KMS-11 (cell line): ENCODE results near the gene HTR6.

Source experiments
- H2AFZ ChIP-seq: fragments of 200-600 bp; sonication (generic); 2 replicates; pipeline ENCODE4 v1.6.1; 2016; ENCODE audit warnings: antibody characterized with exemption, mixed run types, low read depth
- H3K27ac ChIP-seq: fragments of 200-600 bp; sonication (generic); 2 replicates; pipeline ENCODE4 v1.6.1; 2016; ENCODE audit warnings: mild to moderate bottlenecking, mixed run types
- H3K27me3 ChIP-seq: fragments of 200-600 bp; sonication (generic); 2 replicates; pipeline ENCODE4 v1.6.1; 2017; ENCODE audit warnings: mild to moderate bottlenecking, low read depth, mixed run types, moderate library complexity; ENCODE audit not compliant: insufficient read depth
- H3K36me3 ChIP-seq: fragments of 200-600 bp; sonication (generic); 2 replicates; pipeline ENCODE4 v1.6.1; 2017; ENCODE audit warnings: mild to moderate bottlenecking, mixed run types; ENCODE audit not compliant: insufficient read depth
- H3K4me1 ChIP-seq: fragments of 200-600 bp; sonication (generic); 2 replicates; pipeline ENCODE4 v1.6.1; 2016; ENCODE audit warnings: mild to moderate bottlenecking, low read depth, mixed run types; ENCODE audit not compliant: poor library complexity, severe bottlenecking
- H3K4me2 ChIP-seq: fragments of 200-600 bp; sonication (generic); 2 replicates; pipeline ENCODE4 v1.7.0; 2016; ENCODE audit warnings: mild to moderate bottlenecking, mixed run types
- H3K4me3 ChIP-seq: fragments of 200-600 bp; sonication (generic); IDR thresholded peaks from 2 replicates; pipeline ENCODE4 v1.6.1; 2017; ENCODE audit warnings: low read depth, low read length, mixed read lengths; ENCODE audit not compliant: insufficient read depth
- H3K79me2 ChIP-seq: fragments of 200-600 bp; sonication (generic); 2 replicates; pipeline ENCODE4 v1.6.1; 2016; ENCODE audit warnings: low read depth, mixed run types; ENCODE audit not compliant: insufficient read depth
- H3K9ac ChIP-seq: fragments of 200-600 bp; sonication (generic); 2 replicates; pipeline ENCODE4 v1.6.1; 2016; ENCODE audit warnings: mild to moderate bottlenecking, mixed run types
- H4K20me1 ChIP-seq: fragments of 200-600 bp; sonication (generic); 2 replicates; pipeline ENCODE4 v1.6.1; 2016; ENCODE audit warnings: mild to moderate bottlenecking, mixed run types; ENCODE audit not compliant: insufficient read depth
- CTCF ChIP-seq: fragments of 200-600 bp; sonication (generic); conservative IDR thresholded peaks from 2 replicates; pipeline ENCODE4 v1.6.1; 2017; ENCODE audit warnings: low read depth, mild to moderate bottlenecking, antibody characterized with exemption, low read length, moderate library complexity, mixed read lengths

Gene HTR6

GRCh38 chr1:19720174-19720573, 55.5 kb downstream of the HTR6 start:
- no peak overlapping the region for H3K4me2 ChIP-seq
- no peak overlapping the region for H3K27ac ChIP-seq
- H3K79me2 ChIP-seq: no peaks in the 10 kb centered on the region
- TF ChIP-seq CTCF: no peak
- peaks cover 3% of the 10 kb centered on the region for H3K4me1 ChIP-seq
- H2AFZ ChIP-seq: no peak overlapping the region
- H3K4me3 ChIP-seq: no peak overlapping the region
- H3K36me3 ChIP-seq: no peaks in the 10 kb centered on the region
- H3K27me3 ChIP-seq: no peaks in the 10 kb centered on the region
- no peak overlapping the region for H3K9ac ChIP-seq
- H4K20me1 ChIP-seq: no peaks in the 10 kb centered on the region

GRCh38 chr1:19720973-19721372, 56.3 kb downstream of the HTR6 start:
- H3K27ac ChIP-seq: no peak overlapping the region
- no peaks in the 10 kb centered on the region for H3K36me3 ChIP-seq
- no peak overlapping the region for H3K4me3 ChIP-seq
- no peaks in the 10 kb centered on the region for H3K27me3 ChIP-seq
- H3K4me1 ChIP-seq: no peaks in the 10 kb centered on the region
- H3K9ac ChIP-seq: no peak overlapping the region
- no peak overlapping the region for H3K4me2 ChIP-seq
- H2AFZ ChIP-seq: no peak overlapping the region
- no peaks in the 10 kb centered on the region for H3K79me2 ChIP-seq
- TF ChIP-seq CTCF: no peak
- H4K20me1 ChIP-seq: no peaks in the 10 kb centered on the region

- Histone ChIP-seq H3K9ac (no peak overlapping the region), H2AFZ (no peak overlapping the region), H4K20me1 (no peaks in the 10 kb centered on the region), H3K4me2 (no peak overlapping the region), H3K27me3 (no peaks in the 10 kb centered on the region), H3K79me2 (no peaks in the 10 kb centered on the region), H3K4me1 (no peaks in the 10 kb centered on the region), H3K4me3 (no peak overlapping the region), H3K27ac (no peak overlapping the region), H3K36me3 (no peaks in the 10 kb centered on the region)
- TF ChIP-seq CTCF: no peak
Observed at GRCh38 chr1:19723874-19724273, 59.2 kb downstream of the HTR6 start.

GRCh38 chr1:19725606-19726005, 60.9 kb downstream of the HTR6 start:
- H2AFZ ChIP-seq: no peak overlapping the region
- H3K4me1 ChIP-seq: no peaks in the 10 kb centered on the region
- no peak for TF ChIP-seq CTCF
- H3K4me2 ChIP-seq: no peak overlapping the region
- H3K27me3 ChIP-seq: no peaks in the 10 kb centered on the region
- H3K9ac ChIP-seq: no peak overlapping the region
- no peaks in the 10 kb centered on the region for H3K36me3 ChIP-seq
- no peak overlapping the region for H3K4me3 ChIP-seq
- no peak overlapping the region for H3K27ac ChIP-seq
- H3K79me2 ChIP-seq: no peaks in the 10 kb centered on the region
- H4K20me1 ChIP-seq: no peaks in the 10 kb centered on the region
